ENCODE data around the gene MYH15.

MYH15 gene

DNA sequence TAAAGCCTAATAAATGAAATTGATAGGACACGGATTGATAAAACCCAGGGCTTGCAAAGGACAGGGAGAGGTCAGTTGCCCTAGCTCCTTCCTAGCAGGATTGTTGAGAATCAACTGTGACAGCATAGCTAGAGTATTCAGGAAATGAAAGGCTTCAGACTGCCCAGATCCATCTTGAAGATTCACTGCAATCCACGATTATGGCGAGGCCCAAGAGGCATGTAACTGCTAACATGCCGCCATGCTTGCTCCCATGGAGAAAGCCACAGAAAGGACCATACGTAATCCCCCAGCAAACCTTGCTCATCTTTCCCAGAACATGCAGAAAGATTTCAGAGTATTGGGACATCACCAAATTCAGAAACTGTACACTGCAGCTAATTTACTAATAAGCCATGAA, 41.3 kb downstream of the MYH15 start:
- no peak for DNase-seq

DNA sequence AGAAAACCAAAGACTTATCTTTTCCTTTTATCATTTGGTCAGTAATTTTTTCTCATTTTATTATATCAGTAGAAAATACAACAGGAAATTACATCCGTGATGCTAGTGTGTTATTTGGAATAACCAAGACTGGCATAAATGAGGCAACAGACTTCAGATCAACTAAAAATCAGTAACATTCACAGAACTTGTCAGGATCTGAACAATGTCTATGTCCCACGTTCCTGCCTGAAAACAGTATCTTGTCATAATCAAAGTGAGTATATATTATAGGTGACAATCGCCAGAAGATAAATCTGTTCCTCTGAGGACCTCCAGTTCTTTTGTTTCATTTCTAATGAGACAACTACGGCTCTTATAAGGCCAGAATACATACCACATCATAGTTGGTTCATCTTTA, 41.8 kb downstream of the MYH15 start:
- DNase-seq = no peak

DNA sequence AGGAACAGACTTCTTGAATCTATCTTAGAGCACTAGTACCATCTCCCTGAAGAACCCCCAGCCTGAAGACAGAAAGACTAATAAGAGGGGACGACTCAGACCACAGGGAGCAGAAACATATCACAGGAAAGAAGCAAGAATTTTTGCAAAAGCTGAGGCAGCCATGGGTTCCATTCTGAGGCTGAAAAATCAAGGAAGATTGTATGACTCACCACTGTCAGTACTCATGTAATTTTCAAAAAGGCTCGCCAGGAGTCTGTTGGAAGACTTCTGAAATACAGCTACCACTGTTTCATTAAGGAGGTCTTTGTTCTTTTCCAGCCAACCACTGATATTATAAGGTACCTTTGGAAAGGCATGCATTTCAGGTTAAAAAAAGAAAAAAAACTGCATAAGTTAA, 47.5 kb downstream of the MYH15 start:
- no peak for DNase-seq

DNA sequence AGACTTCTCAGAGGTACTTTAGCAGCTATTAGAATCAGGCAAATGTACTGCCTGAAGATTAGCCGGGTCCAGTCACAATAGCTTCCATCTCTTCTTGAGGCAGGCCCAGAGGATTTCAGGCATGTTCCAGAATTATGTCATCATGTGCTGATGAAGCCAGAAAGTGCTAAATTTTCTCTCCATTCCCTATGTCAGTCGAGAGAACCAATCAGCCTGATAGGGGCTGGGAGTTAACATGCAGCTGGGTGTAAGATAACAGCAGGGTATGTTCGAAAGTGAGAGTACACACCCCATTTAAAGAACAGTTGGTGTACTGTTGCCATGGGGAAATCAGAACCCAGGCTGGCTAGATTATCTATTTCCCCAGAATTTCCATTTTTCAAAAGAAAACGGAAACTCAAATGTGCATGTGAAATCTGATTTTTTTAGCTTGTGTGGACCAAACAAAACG, 48.7 kb downstream of the MYH15 start:
- peak; percentile 91 for DNase-seq

DNA sequence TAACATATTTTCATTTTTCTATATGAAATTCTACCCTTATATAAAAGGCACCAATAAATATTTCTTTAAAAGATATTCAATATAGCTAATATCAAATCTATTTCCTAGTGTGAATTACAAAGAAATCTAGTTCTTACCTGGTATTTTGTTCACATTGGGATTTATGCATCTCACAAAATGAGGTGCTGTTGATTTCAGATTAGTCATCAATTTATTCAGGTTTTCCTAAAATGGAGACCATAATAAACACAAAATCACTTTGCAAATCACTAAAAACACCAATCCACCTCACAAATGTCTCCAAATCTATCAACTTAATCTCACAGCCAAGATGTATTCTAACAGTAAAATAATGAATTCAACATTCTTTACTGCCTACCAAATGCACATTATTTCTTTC, 51.2 kb downstream of the MYH15 start:
- no peak for DNase-seq

DNA sequence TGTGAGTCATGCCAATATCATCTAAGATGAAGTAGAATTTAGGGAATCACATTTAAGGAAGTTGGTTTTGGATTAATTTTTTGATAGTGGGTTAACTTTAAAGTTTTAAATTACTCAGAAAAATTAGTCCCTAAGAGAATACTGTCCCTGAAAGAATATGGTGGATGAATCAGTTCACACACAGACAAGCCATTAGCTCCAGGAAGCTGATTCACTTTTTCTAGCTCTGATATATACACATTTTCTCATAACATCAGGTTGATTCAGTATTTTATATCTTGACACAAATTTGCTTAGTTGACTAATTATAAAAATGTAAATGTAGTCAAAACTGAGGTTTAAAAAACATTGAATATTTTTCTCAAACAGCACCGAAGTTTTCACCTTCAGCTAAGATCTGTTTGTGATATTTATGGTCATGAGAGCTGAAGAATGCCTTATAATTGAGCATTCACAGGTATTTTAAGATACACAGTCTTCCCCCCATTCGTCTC, 55.1 kb downstream of the MYH15 start:
- DNase-seq = no peak

DNA sequence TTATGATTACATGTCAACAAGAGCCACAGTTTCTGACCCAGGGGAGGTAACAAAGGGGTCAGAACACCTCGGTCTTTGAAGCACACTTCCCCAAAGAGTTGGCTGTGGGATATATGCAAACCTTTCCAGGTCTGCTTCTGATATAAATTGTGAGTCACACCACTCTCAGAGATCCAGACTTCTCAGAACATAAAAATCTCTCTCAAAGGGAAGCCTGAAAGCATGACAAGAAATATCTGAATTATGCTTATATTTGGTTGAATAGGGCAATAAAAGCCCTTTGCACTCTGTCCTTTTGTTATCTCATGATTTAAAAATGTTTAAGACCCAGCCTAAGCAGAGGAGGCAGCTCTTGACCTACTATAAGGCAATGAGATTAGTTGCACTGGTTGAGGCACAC, 56.8 kb downstream of the MYH15 start:
- DNase-seq = no peak

DNA sequence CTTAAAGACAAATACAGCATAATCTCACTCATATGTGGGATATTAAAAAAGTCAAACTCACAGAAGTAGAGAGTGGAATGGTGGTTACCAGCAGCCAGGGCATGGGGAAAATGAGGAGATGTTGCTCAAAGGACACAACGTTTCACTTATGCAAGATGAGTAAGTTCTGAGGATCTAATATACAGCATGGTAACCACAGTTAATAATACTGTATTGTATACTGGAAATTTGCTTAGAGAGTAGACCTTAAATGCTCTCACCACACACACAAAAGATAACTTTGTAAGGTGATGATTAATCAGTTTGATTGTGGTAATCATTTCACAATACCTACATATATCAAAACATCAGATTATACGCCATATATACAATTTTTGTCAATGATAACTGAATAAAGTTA, 60.0 kb downstream of the MYH15 start:
- DNase-seq = no peak

DNA sequence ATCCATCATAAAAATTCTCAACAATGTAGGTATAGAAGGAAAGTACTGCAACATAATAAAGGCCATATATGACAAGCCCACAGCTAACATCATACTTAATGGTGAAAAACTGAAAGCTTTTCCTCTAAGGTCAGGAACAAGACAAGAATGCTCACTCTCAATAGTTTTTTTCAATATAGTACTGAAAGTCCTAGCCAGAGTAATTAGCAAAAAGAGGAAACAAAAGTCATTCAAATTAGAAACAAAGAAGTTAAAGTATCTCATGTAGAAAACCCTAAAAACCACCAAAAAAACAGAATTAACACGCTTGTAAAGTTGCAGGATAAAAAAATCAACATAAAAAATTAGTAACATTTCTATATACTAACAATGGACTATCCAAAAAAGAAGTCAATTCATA, 61.8 kb downstream of the MYH15 start:
- DNase-seq = no peak

DNA sequence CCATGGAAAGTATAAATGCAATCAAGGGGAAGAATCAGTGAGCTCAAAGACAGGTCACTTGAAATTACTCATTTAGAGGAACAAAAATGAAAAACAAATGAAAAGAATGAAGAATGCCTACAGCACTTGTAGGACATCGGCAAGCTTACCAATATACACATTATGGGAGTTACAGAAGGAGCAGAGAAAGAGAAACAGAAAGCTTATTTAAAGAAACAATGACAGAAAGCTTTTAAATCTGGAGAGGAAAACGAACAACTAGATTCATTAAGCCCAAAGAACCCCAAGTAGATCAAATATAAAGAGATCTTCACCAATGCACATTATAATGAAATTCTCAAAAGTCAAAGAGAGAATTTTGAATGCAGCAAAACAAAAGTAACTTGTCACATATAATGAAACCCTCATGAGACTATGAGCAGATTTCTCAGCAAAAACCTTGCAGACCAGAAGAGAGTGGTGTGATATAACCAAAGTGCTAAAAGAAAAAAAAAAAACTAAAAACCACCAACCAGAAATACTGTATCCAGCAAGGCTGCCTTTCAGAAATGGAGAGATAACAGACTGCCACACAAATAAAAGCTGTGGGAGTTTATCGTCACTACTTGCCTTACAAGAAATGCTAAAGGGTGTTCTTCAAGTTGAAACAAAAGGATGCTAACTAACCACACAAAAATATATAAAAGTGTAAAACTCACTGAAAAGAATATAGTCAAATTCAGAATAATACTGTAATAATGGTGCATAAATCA, 63.1 kb downstream of the MYH15 start:
- DNase-seq = peak; percentile 25

DNA sequence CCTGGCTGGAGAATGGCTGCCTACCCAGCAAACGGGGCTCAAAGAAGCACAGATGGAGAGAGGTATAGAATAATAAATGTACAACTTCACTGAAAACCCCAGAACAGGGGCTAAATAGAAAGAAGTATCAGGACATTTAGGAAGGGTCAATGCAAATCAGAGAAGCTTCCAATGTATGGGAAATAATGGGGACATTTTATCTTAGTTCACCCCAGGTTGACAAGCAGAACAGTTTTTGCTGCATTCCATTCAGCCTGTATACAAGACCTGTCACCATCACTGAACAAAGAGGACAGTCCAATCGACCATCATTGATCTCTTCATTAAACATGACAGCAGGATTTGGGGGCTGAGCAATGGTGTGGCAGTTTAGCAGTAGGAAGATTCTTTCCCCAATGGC, 68.1 kb downstream of the MYH15 start:
- DNase-seq = no peak

DNA sequence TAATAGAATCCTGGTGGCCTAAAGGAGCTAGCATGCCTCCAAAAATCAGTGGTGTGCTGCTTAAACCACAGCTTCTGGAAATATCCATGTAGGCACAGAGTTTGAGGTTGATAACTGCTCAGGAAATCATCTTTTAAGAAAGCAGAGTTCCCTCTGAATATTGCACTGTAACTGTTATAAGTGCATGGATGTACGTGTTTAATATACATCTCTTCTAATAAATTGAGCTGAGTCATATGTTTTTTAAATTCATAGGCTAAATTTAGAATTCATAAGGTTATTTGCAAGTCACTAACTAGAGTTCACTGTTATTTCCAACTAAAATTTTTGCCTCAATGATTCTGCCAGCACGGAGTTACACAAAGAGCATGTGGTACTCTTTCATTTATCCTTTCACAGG, 68.9 kb downstream of the MYH15 start:
- DNase-seq = no peak

DNA sequence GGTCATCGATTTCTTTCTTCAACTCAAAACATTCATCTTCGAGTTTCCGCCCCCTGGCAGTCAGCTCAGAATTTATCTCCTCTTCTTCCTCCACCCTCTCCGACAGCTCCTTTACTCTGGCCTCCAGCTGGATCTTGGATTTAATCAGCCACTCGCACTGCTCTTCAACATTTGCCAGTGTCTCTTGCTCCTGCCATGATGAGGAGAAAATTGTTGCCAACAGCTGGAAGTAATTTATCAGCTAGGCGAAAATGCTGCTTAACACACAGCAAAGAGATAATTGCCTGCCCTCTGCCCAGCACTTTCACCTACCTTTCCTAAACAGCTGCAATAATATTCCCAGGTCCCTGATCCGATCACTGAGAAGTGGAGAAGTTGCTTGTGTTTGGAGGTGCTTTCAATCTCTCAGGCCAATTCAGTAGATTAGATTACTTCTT, 69.3 kb downstream of the MYH15 start:
- DNase-seq = no peak

DNA sequence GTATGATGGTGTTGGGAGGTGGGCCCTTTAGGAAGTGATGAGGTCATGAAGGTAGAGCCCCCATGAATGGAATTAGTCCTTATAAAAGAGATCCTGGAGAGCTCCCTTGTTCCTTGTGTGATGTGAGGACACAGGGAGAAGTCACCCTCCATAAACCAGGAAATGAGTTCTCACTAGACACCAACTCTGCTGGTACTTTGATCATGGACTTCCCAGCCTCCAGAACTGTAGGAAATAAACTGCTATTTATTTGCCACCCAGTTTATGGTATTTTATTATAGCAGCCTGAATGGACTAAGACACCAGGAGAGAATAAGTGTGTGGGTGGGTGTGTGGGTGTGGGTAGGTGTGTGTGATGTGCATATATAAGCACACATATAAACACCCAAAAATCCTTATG, 71.9 kb downstream of the MYH15 start:
- DNase-seq = no peak

DNA sequence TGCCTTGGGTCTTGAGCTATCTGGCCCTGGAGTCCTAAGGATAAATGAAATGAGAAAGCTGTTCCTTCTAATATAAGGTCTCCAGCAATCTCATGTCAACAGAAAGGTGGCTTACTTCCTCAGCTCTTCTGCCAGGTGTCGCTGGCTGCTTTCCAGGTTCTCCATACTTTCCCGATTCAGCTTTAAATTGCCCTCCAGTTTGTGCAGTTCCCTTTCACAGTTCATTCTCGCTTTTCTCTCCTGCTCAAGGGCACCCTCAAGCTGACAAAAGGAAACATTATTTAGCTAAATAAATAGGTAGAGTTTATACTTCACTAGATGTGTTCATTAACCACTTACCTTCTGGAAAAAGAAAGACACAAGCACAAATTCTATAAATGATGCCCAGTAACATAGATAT, 73.0 kb downstream of the MYH15 start:
- DNase-seq = peak; percentile 30

DNA sequence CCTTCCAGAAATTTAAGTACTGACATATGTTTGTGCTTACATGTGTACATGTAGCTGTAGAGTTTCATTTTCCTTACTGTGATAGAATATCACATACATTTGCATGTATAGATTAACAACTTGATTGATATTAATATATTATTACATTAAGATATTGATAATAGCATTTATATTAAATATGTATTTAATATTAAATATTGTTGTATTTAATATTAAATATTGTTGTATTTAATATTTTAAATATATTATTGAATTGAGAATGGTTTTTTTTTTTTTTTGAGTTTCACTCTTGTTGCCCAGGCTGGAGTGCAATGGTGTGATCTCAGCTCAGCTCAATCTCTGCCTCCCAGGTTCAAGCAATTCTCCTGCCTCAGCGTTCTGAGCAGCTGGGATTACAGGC, 76.5 kb downstream of the MYH15 start:
- DNase-seq = no peak

DNA sequence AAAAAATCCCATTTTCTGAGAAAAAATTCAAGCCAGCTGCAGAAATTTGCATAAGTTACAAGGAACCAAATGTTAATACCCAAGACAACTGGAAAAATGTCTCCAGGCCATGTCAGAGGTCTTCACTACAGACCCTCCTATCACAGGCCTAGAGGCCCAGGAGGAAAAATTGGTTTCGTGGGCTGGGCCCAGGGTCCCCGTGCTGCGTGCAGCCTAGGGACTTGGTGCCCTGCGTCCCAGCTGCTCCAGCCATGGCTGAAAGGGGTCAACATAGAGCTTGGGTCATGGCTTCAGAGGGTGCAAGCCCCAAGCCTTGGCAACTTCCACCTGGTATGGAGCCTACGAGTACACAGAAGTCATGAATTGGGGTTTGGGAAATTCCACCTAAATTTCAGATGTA, 78.0 kb downstream of the MYH15 start:
- no peak for DNase-seq

DNA sequence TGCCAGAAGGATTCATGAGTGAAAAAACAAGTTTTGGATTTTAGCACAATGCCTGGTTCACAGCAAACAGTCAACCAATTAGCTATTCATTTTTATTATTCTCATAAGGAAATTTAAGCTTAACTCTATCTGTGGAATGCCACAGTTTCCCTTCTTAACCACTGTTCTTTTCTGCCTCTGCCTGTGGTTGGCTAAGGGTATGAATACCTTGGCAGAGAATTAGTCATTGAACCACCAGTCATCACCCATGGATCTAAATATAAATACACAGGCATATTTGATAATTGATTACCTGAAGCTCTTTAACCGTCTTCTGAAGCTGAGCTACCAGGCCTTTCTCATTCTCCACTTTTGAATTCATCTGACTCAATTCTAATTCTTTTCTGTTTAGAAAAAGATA, 79.9 kb downstream of the MYH15 start:
- DNase-seq = no peak

DNA sequence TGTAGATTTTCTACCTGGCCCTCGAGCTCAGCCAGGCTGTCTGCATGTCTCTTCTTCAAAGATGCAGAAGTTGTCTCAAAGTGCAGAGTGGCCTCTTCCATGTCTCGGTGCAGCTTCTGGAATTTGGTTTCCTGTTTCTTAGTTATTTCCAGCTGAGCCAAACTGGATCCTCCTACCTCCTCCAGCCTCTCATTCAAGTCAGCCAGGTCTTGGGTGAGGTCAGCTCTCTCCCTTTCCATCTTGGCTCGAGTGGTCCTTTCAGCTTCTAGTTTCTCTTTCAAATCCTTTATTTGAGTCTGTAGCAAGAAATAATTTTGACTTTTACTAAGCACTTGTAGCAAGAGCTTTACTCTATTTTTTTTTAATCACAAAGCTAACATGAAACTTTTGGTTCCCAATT, 81.8 kb downstream of the MYH15 start:
- no peak for DNase-seq

DNA sequence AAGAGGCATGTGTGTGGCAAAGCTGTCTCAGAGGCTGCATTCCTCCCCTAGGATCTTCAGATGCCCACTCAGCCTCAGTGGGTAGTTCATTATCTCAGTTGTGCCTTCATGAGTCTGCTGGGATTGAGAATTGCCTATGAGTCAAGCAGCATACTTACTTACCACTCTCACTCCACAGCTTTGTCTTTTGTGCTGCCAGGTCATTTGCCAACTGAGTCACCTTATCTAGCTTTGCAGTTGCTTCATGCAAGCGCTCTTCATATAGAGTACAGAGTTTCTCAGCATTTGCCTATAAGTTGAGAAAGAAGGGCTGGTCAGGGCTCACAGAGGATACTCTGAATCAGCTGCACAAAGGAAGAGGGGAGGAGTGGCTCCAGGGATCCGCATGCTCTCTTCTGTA, 89.5 kb downstream of the MYH15 start:
- DNase-seq = peak; percentile 88

DNA sequence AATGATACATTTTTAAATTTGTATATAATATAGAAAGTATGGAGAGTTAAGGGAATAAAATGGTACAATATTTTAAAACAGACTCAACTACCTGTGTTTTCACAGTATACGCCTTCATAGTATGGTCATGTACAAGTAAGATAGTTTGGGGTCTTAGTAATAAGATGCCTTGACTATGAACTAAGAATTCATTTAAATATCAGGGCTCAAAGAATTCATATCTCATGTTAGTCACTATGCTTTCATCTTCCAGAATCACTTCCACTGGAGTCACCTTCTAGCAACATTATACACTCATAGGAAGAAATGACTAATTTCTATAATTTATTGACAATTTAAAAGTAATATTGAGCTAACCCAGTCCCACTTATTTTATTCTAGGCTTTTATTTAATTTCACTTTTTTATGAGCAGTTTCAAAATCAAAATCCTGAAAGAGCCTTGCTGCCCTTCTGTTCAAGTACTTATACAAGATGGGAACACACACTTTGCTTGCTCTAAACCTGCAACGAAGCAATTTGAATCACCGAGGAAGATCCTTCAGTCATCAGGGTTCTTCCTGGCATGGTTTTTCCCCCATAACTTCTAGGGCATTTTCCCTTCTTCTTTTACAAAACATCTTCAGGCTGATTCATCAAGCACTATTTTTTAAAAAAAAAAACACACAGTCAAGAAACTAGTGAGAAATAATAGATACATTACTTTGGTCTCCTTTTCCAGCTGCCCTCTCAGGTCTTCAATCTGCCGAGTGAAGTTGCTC, 94.1 kb downstream of the MYH15 start:
- DNase-seq = no peak

DNA sequence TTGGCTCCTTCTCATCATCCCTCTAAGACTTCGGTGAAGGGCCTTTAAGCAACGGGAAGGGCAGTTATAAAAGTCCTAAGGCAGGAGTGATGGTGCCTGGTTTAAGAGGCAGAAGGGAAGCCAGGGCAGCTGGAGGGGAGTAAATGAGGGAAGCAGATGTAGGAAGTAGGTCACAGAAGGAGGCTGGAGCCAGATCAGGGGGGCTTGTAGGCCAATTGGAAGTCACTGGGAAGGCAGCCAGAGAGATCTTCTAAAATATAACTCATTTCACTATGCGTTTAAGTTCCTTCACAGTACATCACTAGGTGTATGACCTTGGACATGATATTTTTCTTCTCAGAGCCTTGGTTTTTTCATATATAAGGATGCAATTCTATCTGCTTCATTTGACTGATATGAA, 94.7 kb downstream of the MYH15 start:
- no peak for DNase-seq

DNA sequence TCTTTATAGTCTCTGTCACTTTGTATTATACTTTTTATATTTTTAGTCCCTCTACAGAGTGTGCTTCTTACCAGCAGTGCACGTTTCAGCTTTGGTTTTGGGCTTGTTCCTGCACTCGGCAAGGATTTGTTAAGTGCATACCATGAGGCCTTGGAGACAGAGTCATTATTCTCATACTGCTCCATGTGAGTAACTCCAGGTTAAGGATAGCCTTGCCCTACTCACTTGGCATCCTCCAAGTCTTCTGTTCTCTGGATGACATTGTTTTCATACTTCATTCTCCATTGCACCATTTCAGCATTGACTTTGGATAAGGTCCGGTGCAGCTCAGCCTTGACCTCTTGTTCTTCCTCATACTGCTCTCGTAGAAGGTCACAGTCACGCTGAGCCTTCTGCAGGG, 96.4 kb downstream of the MYH15 start:
- no peak for DNase-seq

DNA sequence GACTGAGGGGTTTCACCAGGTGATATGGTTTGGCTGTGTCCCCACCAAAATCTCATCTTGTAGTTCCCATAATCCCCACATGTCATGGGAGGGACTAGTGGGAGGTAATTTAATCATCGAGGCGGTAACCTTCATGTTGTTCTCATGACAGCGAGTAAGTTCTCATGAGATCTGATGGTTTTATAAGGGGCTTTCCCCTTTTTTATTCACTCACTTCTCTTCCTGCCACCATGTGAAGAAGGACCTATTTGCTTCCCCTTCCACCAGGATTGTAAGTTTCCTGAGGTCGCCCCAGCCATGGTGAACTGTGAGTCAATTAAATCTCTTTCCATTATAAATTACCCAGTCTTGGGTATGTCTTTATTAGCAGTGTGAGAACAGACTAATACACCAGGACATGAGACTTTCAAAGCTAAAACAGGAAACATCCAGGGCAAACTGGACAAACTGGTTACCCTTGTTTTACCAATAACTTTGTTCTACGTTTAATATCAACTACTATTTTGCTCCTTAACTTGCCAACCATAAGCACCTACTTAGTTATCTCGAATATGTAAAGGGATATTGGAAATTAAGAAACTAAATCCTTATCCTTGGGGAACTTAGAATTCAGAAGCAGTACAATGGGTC, 98.2 kb downstream of the MYH15 start:
- no peak for DNase-seq

Measured in OCI-M1 (cell line).